Esophagus (tissue), 2 donors: ENCODE data around the gene TAOK3. TPM values are rescaled to one million over a fixed set of nuclear protein-coding genes. Genes with fewer than 3 reads are reported as not detected.
"Not testable (repeated sequence)": the region's sequence is repeated elsewhere in the genome, so short reads cannot be mapped to it uniquely, and the experiment has no call there.

ENCODE experiments used
- H3K27ac ChIP-seq, 2 donors: one replicate each; pipeline ENCODE4 v1.5.1; 2013; ENCODE audit warnings: low read depth in 2 of 2, mild to moderate bottlenecking in 2 of 2, inconsistent platforms in 1 of 2, low read length in 1 of 2, moderate library complexity in 1 of 2
- H3K27me3 ChIP-seq, 2 donors: one replicate each; pipeline ENCODE4 v1.6.1; 2013; ENCODE audit warnings: low read length in 2 of 2, control low read depth in 1 of 2, mild to moderate bottlenecking in 1 of 2; ENCODE audit not compliant: insufficient read depth in 2 of 2, control insufficient read depth in 1 of 2
- H3K36me3 ChIP-seq, 2 donors: one replicate each; pipeline ENCODE4 v1.6.1; 2013; ENCODE audit warnings: low read length in 1 of 2; ENCODE audit not compliant: control insufficient read depth in 2 of 2, insufficient read depth in 2 of 2
- H3K4me1 ChIP-seq, 2 donors: one replicate each; pipeline ENCODE4 v1.6.1; 2013; ENCODE audit warnings: low read length in 1 of 2; ENCODE audit not compliant: control insufficient read depth in 2 of 2, insufficient read depth in 2 of 2
- H3K4me3 ChIP-seq, 2 donors: one replicate each; pipeline ENCODE4 v1.5.1; 2013; ENCODE audit warnings: low read length in 2 of 2, mild to moderate bottlenecking in 2 of 2, low read depth in 1 of 2, moderate library complexity in 1 of 2
- H3K9me3 ChIP-seq, 2 donors: one replicate each; pipeline ENCODE4 v1.6.1; 2013; ENCODE audit warnings: mild to moderate bottlenecking in 2 of 2, low read depth in 1 of 2, low read length in 1 of 2, moderate library complexity in 1 of 2; ENCODE audit not compliant: control insufficient read depth in 2 of 2, insufficient read depth in 1 of 2
- WGBS, 2 donors: extraction: QIAGEN DNeasy Blood & Tissue Kit; methylation state at CpG; one replicate each; pipeline ENCODE4 v1.1.7; 2013; 5-methylcytosine and 5-hydroxymethylcytosine counted together
- polyA plus RNA-seq, 2 donors: library from polyadenylated mRNA; stranded (reverse); fragments of 200-250 nt; gene quantifications; one replicate each; pipeline ENCODE4 v1.2.3, GENCODE V29; 2013
- donor health status: healthy with polysubstance abuse.
- donor health status: Bipolar disorder and iron deficiency.

TAOK3 gene
- polyA plus RNA-seq, 2 donors = 11.3 to 12.2 TPM

- Histone ChIP-seq H3K27me3 (no peaks in the 10 kb centered on the region), H3K27ac (no peak overlapping the region), H3K9me3 (no peaks in the 10 kb centered on the region), H3K4me3 (no peak overlapping the region), H3K36me3 (peaks cover 15% of the 10 kb centered on the region in 2 donors), H3K4me1 (no peaks in the 10 kb centered on the region)
- WGBS, 2 donors = 85 to 90% methylated on average over 7 of the region's 7 CpGs
These were observed 227.5 kb downstream of the TAOK3 start for GRCh38 chr12:118145113-118145797.

- H3K4me3 ChIP-seq = no peak overlapping the region
- H3K9me3 ChIP-seq = no peaks in the 10 kb centered on the region
- peaks cover 15 to 19% of the 10 kb centered on the region in 2 donors for H3K36me3 ChIP-seq
- H3K27ac ChIP-seq = peak overlapping the region in 1 of 2 donors; percentile 3
- H3K4me1 ChIP-seq = no peaks in the 10 kb centered on the region
- WGBS, 2 donors = 94% methylated on average over 13 of the region's 13 CpGs
- H3K27me3 ChIP-seq = no peaks in the 10 kb centered on the region
These were observed 228.2 kb downstream of the TAOK3 start for GRCh38 chr12:118144499-118144898.

- H3K36me3 ChIP-seq = peaks cover 14 to 19% of the 10 kb centered on the region in 2 donors
- no peak overlapping the region for H3K4me3 ChIP-seq
- H3K27ac ChIP-seq = no peak overlapping the region
- no peaks in the 10 kb centered on the region for H3K27me3 ChIP-seq
- H3K4me1 ChIP-seq = no peaks in the 10 kb centered on the region
- H3K9me3 ChIP-seq = no peaks in the 10 kb centered on the region
- 95 to 98% methylated on average over 8 of the region's 8 CpGs for WGBS, 2 donors
These were observed 231.9 kb downstream of the TAOK3 start for GRCh38 chr12:118140825-118141224.

GRCh38 chr12:118137148-118137678 lies 235.5 kb downstream of the TAOK3 start:
- peak overlapping the region; percentile 75 to 89 for H3K4me3 ChIP-seq
- no peaks in the 10 kb centered on the region for H3K9me3 ChIP-seq
- 65 to 69% methylated on average over 10 of the region's 10 CpGs for WGBS, 2 donors
- H3K4me1 ChIP-seq = peaks cover 0 to 4% of the 10 kb centered on the region in 2 donors
- H3K27me3 ChIP-seq = no peaks in the 10 kb centered on the region
- H3K36me3 ChIP-seq = peaks cover 5 to 9% of the 10 kb centered on the region in 2 donors
- peak overlapping the region; percentile 78 to 83 for H3K27ac ChIP-seq

- Histone ChIP-seq H3K4me1 (peaks cover 0 to 4% of the 10 kb centered on the region in 2 donors), H3K4me3 (peak overlapping the region; percentile 75 to 89), H3K27me3 (no peaks in the 10 kb centered on the region), H3K27ac (peak overlapping the region; percentile 78 to 83), H3K36me3 (peaks cover 5 to 9% of the 10 kb centered on the region in 2 donors), H3K9me3 (no peaks in the 10 kb centered on the region)
- 0 to 1% methylated on average over 29 of the region's 29 CpGs for WGBS, 2 donors
These were observed 236.1 kb downstream of the TAOK3 start for GRCh38 chr12:118136559-118137003.

- no peaks in the 10 kb centered on the region for H3K27me3 ChIP-seq
- H3K4me3 ChIP-seq = peak within 1 kb of the TSS; percentile 75 to 89
- H3K27ac ChIP-seq = peak within 1 kb of the TSS; percentile 78 to 83
- 0% methylated on average over 68 to 70 of the region's 70 CpGs for WGBS, 2 donors
- H3K9me3 ChIP-seq = no peaks in the 10 kb centered on the region
- peaks cover 0 to 4% of the 10 kb centered on the region in 2 donors for H3K4me1 ChIP-seq
- peaks cover 5 to 9% of the 10 kb centered on the region in 2 donors for H3K36me3 ChIP-seq
These were observed 236.7 kb downstream of the TAOK3 start, which contains the start of gene PEBP1 for GRCh38 chr12:118135788-118136558. PEBP1 (plus strand) TSS chr12:118136124; CDS start chr12:118136210, 86 bp downstream.

GRCh38 chr12:118129436-118129835 lies 243.3 kb downstream of the TAOK3 start:
- 94 to 95% methylated on average over 5 of the region's 5 CpGs for WGBS, 2 donors
- H3K27ac ChIP-seq, H3K4me3 ChIP-seq, H3K4me1 ChIP-seq, H3K27me3 ChIP-seq, H3K36me3 ChIP-seq, H3K9me3 ChIP-seq: not testable (repeated sequence)

GRCh38 chr12:118127867-118128266 lies 244.8 kb downstream of the TAOK3 start:
- Histone ChIP-seq H3K27me3 (no peaks in the 10 kb centered on the region), H3K9me3 (no peaks in the 10 kb centered on the region), H3K4me1 (no peaks in the 10 kb centered on the region), H3K27ac (no peak overlapping the region), H3K4me3 (no peak overlapping the region), H3K36me3 (no peaks in the 10 kb centered on the region)
- 88 to 96% methylated on average over 5 of the region's 5 CpGs for WGBS, 2 donors

- Histone ChIP-seq H3K27me3 (no peaks in the 10 kb centered on the region), H3K27ac (no peak overlapping the region), H3K36me3 (no peaks in the 10 kb centered on the region), H3K4me3 (no peak overlapping the region), H3K4me1 (no peaks in the 10 kb centered on the region), H3K9me3 (no peaks in the 10 kb centered on the region)
- WGBS, 2 donors = 69 to 85% methylated on average over 13 of the region's 13 CpGs
These were observed 246.5 kb downstream of the TAOK3 start for GRCh38 chr12:118126119-118126757.
